ENCODE measurements around the gene CALY.

CALY gene

GRCh38 chr10:133351408-133352318 is 15.0 kb upstream of the CALY start:
- no peak for DNase-seq (ENCODE audit: low read depth in 2 of 2)

DNA sequence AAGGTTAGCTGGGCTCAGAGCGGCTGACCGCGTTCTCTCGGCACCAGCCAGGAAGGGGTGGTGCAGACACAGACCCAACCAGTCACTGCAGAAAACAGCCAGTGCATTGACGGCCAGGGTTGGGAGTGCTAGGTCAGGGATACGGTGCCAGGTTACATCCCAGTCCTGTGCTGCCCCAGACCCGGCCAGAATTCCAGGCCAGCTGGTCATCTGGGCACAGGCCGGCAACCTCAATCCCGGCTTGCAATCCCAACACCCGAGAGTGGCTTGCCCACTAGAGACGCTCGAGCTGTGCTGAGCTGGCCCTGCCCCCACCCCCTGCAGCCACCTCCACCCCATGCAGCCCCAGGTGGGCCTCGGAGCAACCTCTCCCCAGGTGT is 14.2 kb upstream of the CALY start:
- no peak for DNase-seq (ENCODE audit: low read depth in 2 of 2)

GRCh38 chr10:133350283-133350949 is 13.7 kb upstream of the CALY start:
- no peak for DNase-seq (ENCODE audit: low read depth in 2 of 2)

DNA sequence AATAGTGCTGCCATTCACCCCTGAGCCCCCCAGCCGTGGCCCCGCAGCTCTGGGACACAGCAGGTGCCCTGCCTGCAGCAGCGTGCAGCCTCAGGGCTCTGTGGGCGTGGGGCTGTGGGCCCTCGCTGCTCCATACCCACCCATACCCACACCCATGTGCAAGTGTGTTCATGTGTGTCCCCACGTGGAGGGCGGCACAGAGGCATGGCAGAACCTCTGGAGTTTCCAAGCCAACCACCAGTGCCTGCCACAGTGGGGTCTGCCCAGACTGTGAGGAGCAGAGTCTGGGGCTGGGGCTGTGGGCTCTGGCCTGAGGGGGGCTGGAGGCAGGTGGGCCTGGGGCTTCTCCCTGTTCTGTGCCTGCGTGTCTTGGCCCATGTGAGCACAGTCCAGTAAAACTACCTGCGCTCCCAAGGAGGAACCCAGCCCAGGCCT is 12.9 kb upstream of the CALY start:
- no peak for DNase-seq (ENCODE audit: low read depth in 2 of 2)

GRCh38 chr10:133349160-133349568 is 12.5 kb upstream of the CALY start:
- DNase-seq (ENCODE audit: low read depth in 2 of 2) = no peak

GRCh38 chr10:133347710-133348517 is 11.2 kb upstream of the CALY start:
- no peak for DNase-seq (ENCODE audit: low read depth in 2 of 2)

DNA sequence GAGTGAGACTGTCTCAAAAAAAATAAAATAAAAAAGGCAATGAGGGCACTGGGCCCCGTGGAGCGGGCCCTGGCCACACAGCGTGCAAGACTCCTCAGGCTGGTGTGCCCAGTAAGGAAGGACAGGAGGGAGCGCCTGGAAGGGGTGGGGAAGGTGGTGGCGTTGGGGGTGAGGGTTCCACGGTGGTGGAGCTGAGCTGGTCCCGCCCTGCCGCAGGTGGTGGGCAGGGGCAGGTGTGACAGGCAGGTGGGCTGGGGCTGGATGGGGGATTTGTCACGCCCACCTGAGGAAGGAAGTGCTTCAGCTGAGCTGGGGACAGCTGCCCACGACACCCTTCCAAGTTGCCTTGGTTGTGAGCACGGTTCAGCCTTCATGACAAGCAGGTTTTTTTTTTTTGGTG is 9.7 kb upstream of the CALY start:
- DNase-seq (ENCODE audit: low read depth in 2 of 2) = no peak

DNA sequence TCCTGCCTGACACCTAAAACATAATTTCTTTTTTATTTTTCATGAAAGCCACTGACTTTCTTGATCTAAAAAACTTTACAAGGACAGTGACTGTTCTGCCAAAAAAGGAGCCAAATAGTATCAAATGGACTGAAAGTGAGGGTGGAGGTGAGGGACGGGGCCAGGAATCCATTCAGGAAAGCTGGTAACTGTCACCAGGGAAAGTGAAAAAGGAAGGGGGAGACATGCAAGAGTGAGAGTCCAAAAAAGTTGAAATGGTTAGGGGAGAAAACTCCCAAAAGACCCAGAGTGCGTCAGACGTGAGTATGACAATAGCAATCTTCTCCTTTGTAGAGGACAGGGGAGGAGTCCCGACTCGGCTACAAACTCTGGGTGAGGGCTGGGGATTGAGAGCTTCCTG is 7.5 kb upstream of the CALY start:
- no peak for DNase-seq (ENCODE audit: low read depth in 2 of 2)

DNA sequence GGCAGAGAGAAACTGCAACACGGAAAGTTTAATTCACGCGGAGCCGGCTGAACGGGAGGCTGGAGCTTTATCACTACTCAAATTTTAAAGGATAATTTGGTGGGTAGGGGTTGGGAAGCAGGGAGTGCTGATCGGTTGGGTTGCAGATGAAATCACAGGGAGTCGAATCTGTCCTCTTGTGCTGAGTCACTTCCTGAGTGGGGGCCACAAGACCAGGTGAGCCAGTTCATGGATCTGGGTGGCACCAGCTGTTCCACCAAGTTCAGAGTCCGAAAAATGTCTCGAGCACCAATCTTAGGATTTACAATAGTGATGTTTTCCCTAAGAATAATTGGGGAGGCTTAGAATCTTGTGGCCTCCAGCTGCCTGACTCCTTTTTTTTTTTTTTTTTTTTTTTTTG is 6.9 kb upstream of the CALY start:
- no peak for DNase-seq (ENCODE audit: low read depth in 2 of 2)

- DNase-seq (ENCODE audit: low read depth in 2 of 2) = no peak
These were observed 6.2 kb upstream of the CALY start for GRCh38 chr10:133342942-133343341.

DNA sequence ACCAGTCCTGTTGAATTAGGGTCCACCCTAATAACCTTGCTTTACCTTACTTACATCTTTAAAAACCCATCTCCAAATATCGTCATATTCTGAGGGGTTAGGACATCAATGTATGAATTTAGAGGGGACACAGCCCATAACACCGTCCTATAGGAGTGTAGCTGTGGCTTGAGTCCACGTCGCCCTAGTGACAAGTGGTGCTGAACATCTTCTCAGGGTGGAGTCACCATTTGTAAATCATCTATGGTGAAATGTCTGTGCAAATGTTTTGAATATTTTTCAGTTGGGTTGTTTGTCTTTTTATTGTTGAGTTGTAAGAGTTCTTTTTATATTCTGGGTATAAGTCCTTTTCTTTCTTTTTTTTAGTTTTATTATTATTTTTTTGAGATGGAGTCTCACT is 5.3 kb upstream of the CALY start:
- no peak for DNase-seq (ENCODE audit: low read depth in 2 of 2)

DNA sequence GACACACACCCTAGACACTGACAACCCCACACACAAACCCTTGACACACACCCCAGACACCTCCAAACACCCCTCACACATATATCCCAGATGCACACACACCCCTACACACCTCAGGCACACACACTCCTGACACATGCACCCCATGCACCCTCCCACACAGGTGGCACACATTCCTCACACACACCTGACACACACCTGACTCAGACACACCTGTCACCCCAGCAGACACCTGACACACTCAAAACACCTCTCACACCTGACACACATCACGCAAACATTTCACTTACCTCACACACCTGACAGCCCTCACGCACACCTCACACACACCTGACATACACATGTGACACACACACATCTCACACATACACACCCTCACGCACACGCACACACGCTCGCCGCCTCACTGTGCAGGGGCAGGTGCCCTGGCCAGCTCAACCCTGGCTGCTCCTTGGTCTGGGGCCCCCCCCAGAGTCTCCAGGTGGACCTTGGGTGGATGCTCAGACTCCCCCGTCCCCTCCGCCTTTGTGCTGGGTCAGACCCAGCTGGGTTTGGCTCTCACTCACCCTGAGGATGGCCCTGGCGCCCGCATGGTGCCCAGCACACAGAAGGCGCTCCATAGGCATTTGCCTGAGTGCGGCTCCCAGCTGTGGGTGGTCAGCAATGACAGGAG is 3.1 kb upstream of the CALY start:
- DNase-seq (ENCODE audit: low read depth in 2 of 2) = no peak

DNA sequence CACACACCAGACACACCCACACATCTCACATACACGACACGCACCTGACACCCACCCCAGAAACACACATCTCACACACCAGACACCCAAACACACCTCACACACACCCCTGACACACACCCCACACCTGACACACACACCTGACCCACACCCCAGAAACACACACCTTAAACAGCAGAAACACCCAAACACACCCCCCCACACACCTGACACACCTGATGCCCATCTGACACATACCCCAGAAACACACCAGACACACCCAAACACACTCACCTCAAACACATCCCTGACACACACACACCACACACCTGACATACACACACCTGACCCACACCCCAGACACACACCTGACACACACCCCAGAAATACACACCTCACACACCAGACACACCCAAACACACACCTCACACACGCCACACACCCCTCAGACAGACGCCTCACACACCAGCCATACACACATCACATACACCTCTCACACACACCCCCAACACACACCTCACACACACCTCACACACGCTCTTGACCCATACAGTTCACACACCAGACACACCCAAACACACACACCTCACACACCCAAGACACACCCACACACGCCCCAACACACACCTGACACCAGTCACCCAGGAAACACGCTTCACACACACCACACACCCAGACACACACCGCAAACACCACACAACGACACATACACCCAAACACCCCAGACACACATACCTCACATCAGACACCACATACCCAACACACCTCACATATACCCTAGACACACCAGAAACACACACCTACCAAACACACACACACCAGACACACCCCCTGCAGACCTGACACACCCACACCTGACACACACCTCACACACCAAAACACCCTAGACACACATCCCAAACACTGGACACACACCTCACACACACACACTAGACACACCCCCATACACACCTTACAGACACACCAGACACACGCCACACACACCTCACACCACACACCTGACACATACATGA is 1.7 kb upstream of the CALY start:
- no peak for DNase-seq (ENCODE audit: low read depth in 2 of 2)

DNA sequence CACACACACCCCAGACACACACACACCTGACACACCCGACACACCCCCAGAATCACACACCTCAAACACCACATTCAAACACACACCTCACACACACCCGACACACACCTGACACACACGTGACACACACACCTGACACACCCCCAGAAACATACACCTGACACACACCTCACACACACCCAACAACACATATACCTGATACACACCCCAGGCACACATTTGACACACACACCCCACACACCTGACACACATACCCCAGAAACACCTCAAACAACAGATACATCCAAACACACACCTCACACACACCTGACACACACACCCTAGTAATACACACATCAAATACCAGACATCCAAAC is 652 bp upstream of the CALY start:
- no peak for DNase-seq (ENCODE audit: low read depth in 2 of 2)

GRCh38 chr10:133336118-133336576 is 549 bp downstream of the CALY start:
- DNase-seq (ENCODE audit: low read depth in 2 of 2) = no peak

DNA sequence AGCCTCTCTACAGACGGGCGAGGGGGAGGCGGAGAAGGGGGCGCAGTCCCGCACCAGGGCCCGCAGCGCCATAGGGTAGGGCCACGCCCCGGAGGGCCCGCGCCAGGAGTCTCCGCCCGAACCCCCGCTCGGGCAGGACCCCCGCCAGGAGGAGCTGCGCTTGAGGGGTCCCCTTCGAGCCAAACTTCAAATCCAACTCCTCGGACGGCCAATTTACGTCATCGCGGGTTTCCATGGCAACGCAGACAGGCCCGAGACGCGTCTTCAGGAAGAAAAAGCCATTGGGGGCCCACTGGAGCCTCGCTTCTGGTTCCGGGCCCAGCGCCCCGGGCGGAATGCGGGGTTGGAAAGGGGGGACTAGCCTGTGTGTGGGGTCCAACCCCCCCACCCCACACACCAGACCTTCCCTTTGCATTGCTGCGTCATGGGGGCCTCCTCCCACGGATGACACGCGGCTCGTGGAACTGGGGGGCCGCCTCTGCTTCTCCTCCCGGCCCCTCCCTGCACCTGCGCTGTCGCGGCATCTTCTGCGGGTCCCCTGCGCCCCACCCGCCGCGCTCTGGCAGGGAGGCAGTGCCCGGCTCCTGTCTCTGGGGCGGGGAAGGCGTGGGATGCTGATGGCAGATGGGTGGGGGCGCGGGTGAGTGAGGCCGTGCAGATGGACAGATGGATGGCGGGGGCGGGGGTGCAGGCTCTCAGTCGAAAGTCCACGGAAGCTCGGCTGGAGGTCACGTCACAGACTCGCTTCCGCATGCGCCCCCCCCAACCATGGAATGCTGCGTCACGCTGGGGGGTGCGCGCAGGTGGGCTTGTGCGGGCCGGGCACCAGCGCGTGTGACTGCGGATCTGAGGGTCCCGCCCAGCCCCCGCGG is 1.2 kb downstream of the CALY start:
- peak; percentile 74 to 77 for DNase-seq (ENCODE audit: low read depth in 2 of 2)

DNA sequence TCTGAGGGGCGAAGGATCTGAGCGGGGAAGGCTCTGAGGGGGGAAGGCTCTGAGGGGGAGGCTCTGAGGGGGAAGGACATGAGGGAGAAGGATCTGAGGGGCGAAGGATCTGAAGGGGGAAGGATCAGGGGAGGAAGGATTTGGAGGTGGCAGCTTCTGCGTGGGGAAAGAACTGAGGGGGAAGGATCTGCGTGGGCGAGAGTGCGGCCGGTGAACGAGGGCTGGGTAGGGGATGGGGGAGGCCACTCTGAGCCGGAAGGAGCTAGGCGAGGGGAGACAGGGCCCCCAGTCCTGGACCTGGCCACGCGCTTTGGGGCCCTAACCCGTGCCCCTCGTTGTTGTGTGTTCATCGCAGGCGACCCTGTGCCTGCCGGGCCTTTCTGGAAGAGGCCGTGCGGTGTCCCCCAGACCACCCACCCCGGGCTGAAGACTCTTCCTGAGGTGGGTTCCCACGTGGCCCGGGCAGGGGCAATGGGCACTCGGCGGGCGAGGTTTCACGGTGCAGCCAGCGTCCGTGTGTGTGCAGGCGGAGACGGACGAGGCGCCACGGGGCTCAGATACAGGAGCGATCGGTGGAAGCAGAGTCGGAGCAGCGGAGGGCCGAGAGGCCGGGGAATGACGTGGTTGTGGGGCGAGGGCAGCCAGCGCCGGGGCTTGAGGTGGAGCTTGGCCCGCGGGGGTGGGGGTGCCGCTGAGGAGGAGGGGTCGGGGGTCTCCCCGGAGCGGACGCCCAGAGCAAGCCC is 2.0 kb downstream of the CALY start:
- DNase-seq (ENCODE audit: low read depth in 2 of 2) = no peak

- DNase-seq (ENCODE audit: low read depth in 2 of 2) = no peak
These were observed 3.6 kb downstream of the CALY start for GRCh38 chr10:133332936-133333699.

All from stimulated activated CD8-positive, alpha-beta memory T cell treated with anti-CD3 and anti-CD28 coated beads, Interleukin-7, amount 100 ng/mL, for 4 hours (primary cell).